ENCODE data around the gene C15orf39.

DNA sequence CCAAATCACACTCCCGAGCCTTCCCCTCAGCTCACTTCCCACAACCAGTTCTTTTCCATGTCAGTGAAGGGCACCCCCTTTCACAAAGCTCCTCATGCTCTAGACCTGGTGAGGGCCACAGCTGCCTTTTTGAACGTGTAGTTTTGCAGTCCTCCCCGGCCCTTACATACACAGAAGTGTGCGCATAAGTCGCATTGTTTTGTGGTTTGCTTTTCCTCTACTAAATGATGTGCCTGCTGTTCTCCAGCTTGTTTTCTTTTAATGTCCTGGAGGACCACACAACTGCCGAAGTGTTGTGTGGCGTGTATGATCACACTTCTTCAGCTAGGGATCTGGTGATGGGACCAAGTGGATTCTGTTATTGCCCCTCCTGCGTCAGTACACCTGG lies 7.6 kb downstream of the C15orf39 start:
- TF ChIP-seq POLR2A (IDR thresholded peaks at IDR 0.05; ENCODE audit: low read depth, low read length) (no peak; the same call in 1 of the 2 replicates), POLR2AphosphoS5 (IDR thresholded peaks at IDR 0.05; ENCODE audit: low read depth, low read length) (no peak), TAF1 (IDR thresholded peaks at IDR 0.05; ENCODE audit: borderline replicate concordance, low read depth, low read length) (no peak)
